NB4 (cell line): ENCODE results near the gene NUP42.

Experiments used
- DNase-seq: peaks from one replicate; pipeline ENCODE4 v3.0.0; 2010; ENCODE audit warnings: low read depth
- H3K4me3 ChIP-seq: one replicate; pipeline ENCODE4 v1.5.1; 2011; ENCODE audit warnings: mild to moderate bottlenecking, low read depth, low read length, moderate library complexity
- MAX ChIP-seq: IDR thresholded peaks from 2 replicates; pipeline ENCODE4 v1.6.1; 2011; ENCODE audit warnings: low read depth, low read length
- MYC ChIP-seq: IDR thresholded peaks from 2 replicates; pipeline ENCODE4 v1.6.1; 2011; ENCODE audit warnings: low read depth, low read length
- POLR2A ChIP-seq: IDR thresholded peaks from 2 replicates; pipeline ENCODE4 v1.6.1; 2011; ENCODE audit warnings: mild to moderate bottlenecking; ENCODE audit not compliant: insufficient read length; ENCODE audit errors: extremely low read depth
- TF ChIP-seq, protein P1 (sequence below): IDR thresholded peaks from one replicate; pipeline ENCODE4 v1.5.1; 2012; ENCODE audit warnings: low read depth, low read length

NUP42 gene

DNA sequence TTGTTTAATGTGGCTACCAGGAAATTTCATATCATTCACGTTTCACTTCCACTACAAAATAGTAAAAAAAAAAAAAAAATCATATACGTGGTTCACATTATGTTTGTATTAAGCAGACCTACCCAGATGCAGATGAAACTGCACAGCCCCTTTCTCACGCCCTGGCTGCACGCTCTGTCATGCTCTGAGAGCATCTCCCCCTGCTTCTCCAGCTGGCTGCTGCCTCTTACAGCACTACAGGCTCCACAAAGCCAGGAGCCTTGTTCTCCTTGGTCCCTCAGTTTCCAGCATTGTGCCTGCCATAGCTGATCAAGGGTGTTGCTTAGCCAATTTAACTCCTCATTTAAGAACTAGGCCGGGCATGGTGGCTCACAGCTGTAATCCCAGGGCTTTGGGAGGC, 57.9 kb downstream of the NUP42 start:
- H3K4me3 ChIP-seq: no peak overlapping the region
- TF ChIP-seq MAX (no peak), POLR2A (no peak)
- no peak for DNase-seq

- no peak overlapping the region for H3K4me3 ChIP-seq
- DNase-seq: no peak
- TF ChIP-seq MAX: no peak
- TF ChIP-seq, protein P1, sequence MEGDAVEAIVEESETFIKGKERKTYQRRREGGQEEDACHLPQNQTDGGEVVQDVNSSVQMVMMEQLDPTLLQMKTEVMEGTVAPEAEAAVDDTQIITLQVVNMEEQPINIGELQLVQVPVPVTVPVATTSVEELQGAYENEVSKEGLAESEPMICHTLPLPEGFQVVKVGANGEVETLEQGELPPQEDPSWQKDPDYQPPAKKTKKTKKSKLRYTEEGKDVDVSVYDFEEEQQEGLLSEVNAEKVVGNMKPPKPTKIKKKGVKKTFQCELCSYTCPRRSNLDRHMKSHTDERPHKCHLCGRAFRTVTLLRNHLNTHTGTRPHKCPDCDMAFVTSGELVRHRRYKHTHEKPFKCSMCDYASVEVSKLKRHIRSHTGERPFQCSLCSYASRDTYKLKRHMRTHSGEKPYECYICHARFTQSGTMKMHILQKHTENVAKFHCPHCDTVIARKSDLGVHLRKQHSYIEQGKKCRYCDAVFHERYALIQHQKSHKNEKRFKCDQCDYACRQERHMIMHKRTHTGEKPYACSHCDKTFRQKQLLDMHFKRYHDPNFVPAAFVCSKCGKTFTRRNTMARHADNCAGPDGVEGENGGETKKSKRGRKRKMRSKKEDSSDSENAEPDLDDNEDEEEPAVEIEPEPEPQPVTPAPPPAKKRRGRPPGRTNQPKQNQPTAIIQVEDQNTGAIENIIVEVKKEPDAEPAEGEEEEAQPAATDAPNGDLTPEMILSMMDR: no peak
Observed at GRCh38 chr7:23242321-23242720, 60.5 kb downstream of the NUP42 start.

GRCh38 chr7:23242935-23243334, 61.1 kb downstream of the NUP42 start:
- DNase-seq: no peak
- no peak overlapping the region for H3K4me3 ChIP-seq
- no peak for TF ChIP-seq POLR2A
- TF ChIP-seq, protein P1: no peak

- TF ChIP-seq POLR2A (no peak), MYC (no peak), MAX (no peak)
- TF ChIP-seq, protein P1: no peak
- H3K4me3 ChIP-seq: peak within 1 kb of the TSS; percentile 54
- DNase-seq: no peak
Observed at GRCh38 chr7:23246555-23246954, 64.7 kb downstream of the NUP42 start, which contains the start of gene GPNMB. GPNMB (plus strand) TSS chr7:23246775; CDS start chr7:23246858, 83 bp downstream.

DNA sequence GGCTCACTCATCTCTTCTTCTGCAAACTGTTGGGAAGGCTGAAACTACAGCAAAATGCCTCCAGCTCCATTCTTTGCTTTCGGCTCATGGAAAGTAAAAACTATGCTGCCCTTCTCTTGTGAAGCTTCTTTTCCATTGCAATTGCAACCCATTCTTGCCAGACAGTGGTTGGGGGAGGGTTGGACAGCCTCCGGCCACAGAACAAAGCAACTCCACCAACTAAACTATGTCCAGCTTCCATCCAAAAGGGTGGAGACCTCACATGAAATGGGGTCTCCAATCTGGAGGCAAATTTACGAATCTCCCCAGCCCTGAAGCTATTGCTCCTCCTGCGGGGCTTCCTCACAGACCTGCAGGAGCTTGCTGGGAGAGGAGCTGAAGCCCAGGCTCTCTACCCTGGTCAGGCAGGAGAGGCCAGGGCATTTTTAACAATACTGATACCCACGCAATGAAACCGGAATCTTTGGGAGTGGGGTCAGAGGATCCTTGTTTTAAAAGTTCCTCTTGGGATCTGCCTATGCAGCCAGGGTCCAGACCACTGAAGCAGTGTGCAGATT, 65.3 kb downstream of the NUP42 start:
- TF ChIP-seq MYC (no peak), POLR2A (no peak), MAX (no peak)
- peak overlapping the region; percentile 54 for H3K4me3 ChIP-seq
- DNase-seq: no peak

- H3K4me3 ChIP-seq: peak overlapping the region; percentile 54
- DNase-seq: peak; percentile 81
- TF ChIP-seq POLR2A: no peak
- no peak for TF ChIP-seq MAX
- no peak for TF ChIP-seq MYC
- TF ChIP-seq, protein P1: no peak
Observed at GRCh38 chr7:23247603-23248335, 65.9 kb downstream of the NUP42 start.

GRCh38 chr7:23249486-23249885, 67.6 kb downstream of the NUP42 start:
- H3K4me3 ChIP-seq: no peak overlapping the region
- no peak for DNase-seq
- TF ChIP-seq POLR2A (no peak), MAX (no peak)
- TF ChIP-seq, protein P1: no peak
